Stimulated activated CD4-positive, alpha-beta T cell treated with anti-CD3 and anti-CD28 coated beads, Interleukin-15, amount 100 ng/mL, for 1 hour (primary cell): ENCODE measurements around the gene PPP4R4.
"Not testable (repeated sequence)": the region's sequence is repeated elsewhere in the genome, so short reads cannot be mapped to it uniquely, and the experiment has no call there.

ENCODE experiments used
- DNase-seq, 2 donors: peaks; one replicate each; pipeline ENCODE4 v3.0.0-alpha.2; 2020; ENCODE audit warnings: low read depth in 1 of 2, low spot score in 1 of 2

PPP4R4 gene

GRCh38 chr14:94268582-94268981 lies 94.5 kb downstream of the PPP4R4 start:
- not testable (repeated sequence) for DNase-seq

GRCh38 chr14:94269156-94269555 lies 95.0 kb downstream of the PPP4R4 start:
- DNase-seq: no peak

GRCh38 chr14:94276898-94277561 lies 102.9 kb downstream of the PPP4R4 start:
- not testable (repeated sequence) for DNase-seq

DNA sequence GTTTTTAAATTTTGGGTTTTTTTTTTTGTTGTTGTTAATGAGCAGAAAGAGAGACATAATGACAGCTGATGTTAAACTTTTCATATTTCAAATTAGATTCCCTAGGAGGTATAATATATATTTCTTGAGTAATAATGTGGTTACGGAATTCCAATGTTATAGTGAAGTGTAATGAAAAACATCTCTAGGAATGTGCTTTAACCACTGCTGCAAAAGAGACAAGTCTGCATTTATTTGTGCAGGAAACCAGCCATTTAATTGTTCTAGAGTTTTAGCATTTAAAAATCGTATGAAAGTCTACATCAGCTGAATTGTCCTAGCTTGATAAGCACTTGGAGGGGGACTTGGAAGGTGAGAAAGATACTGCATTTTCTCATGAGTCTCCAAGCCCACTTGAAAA lies 104.6 kb downstream of the PPP4R4 start:
- no peak for DNase-seq

GRCh38 chr14:94282991-94283723 lies 109.0 kb downstream of the PPP4R4 start:
- no peak for DNase-seq

GRCh38 chr14:94284221-94284620 lies 110.1 kb downstream of the PPP4R4 start:
- DNase-seq: no peak

- DNase-seq: no peak
Measured at GRCh38 chr14:94285158-94285557, 111.0 kb downstream of the PPP4R4 start.

GRCh38 chr14:94288610-94289465 lies 114.7 kb downstream of the PPP4R4 start:
- no peak for DNase-seq

GRCh38 chr14:94290197-94290596 lies 116.1 kb downstream of the PPP4R4 start:
- no peak for DNase-seq

- no peak for DNase-seq
Measured at GRCh38 chr14:94291159-94291905, 117.2 kb downstream of the PPP4R4 start.

- DNase-seq: no peak
Measured at GRCh38 chr14:94291906-94292525, 117.9 kb downstream of the PPP4R4 start.

- DNase-seq: no peak
Measured at GRCh38 chr14:94292526-94292871, 118.4 kb downstream of the PPP4R4 start.

GRCh38 chr14:94292872-94293577 lies 118.9 kb downstream of the PPP4R4 start, which contains the start of gene SERPINA10:
SERPINA10 (minus strand) TSS chr14:94293268; CDS start chr14:94290593, 2,675 bp downstream.
- no peak for DNase-seq

DNA sequence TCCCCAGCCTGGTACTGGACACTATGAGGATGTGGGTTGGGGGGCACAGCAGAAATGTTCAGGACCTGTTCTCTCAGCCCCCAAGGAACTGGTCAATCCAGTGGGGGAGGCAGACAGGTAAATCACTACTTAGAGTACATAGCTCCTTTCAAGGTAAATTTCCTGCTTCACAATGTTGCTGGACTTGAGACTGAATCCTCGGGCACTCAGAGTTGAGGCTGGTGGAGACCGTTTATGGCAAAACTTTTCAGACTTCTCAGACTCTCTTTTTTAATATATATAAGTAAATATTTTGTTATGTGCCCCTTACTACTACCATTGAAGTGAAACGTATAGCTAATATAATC lies 119.4 kb downstream of the PPP4R4 start:
- DNase-seq: no peak

GRCh38 chr14:94295360-94296180 lies 121.4 kb downstream of the PPP4R4 start:
- DNase-seq: no peak

DNA sequence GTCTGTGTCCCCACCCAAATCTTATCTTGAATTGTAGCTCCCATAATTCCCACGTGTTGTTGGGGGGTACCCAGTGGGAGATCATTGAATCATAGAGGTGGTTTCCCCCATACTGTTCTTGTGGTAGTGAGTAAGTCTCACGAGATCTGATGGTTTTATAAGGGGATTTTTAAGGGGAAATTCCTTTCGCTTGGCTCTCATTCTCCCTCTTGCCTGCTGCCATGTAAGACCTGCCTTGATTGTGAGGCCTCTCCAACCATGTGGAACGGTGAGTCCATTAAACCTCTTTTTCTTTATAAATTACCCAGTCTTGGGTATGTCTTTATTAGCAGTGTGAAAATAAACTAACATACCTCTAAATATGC lies 122.0 kb downstream of the PPP4R4 start:
- not testable (repeated sequence) for DNase-seq

DNA sequence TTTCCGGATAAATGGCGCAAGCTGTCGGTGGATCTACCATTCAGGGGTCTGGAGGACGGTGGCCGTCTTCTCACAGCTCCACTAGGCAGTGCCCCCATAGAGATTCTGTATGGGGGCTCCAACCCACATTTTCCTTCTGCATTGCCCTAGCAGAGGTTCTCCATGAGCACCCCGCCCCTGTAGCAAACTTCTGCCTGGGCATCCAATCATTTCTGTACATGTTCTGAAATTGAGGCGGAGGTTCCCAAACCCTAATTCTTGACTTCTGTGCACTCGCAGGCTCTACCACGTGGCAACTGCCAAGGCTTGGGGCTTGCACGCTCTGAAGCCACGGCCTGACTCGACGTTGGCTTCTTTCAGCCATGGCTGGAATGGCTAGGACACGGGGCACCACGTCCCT lies 124.0 kb downstream of the PPP4R4 start:
- DNase-seq: no peak

DNA sequence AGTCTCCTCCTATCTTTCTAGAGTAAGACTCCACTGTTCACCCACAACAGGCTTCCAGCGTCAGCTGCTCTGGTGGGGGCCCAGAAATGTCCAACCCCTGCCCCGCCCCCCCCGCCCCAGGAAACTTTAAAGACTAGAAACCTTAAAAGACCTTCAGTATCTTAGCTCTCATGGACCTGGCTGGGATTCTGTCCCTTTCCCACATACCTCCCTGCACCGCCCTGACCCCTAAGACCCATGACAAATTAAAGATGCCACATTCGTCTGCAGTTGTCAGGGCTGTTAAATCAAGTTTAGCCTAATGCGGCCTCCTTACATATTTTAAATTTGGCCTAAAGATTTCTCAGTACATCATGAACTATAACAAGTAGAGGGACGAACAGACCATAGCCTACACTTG lies 129.0 kb downstream of the PPP4R4 start:
- DNase-seq: no peak

GRCh38 chr14:94304243-94304642 lies 130.1 kb downstream of the PPP4R4 start:
- DNase-seq: no peak
